ENCODE measurements around the gene CCDC158.

CCDC158 gene

DNA sequence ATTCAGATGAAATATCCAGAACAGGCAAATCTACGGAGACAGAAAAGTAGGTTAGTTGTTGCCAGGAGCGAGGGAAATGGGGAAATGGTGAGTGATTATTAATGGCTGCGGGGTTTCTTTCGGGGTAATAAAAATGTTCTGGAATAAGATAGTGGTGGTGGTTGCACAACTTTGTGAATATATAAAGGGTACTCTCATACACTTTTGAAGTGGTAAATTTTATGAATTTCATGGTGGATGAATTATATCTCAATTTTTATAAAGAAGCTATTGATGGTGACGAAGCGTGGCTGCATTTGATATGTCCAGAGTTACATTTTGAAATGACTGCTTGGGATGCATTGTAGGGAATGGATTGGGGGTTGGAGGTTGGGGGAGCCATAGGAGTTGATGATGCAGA is 153.1 kb downstream of the CCDC158 start:
- TF ChIP-seq, protein P1, sequence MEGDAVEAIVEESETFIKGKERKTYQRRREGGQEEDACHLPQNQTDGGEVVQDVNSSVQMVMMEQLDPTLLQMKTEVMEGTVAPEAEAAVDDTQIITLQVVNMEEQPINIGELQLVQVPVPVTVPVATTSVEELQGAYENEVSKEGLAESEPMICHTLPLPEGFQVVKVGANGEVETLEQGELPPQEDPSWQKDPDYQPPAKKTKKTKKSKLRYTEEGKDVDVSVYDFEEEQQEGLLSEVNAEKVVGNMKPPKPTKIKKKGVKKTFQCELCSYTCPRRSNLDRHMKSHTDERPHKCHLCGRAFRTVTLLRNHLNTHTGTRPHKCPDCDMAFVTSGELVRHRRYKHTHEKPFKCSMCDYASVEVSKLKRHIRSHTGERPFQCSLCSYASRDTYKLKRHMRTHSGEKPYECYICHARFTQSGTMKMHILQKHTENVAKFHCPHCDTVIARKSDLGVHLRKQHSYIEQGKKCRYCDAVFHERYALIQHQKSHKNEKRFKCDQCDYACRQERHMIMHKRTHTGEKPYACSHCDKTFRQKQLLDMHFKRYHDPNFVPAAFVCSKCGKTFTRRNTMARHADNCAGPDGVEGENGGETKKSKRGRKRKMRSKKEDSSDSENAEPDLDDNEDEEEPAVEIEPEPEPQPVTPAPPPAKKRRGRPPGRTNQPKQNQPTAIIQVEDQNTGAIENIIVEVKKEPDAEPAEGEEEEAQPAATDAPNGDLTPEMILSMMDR (conservative IDR thresholded peaks at IDR 0.05; ENCODE audit: low read depth, low read length) = no peak
- no peak for DNase-seq (ENCODE audit: low read depth)
- H3K4me3 ChIP-seq (ENCODE audit: low read length) = no peak overlapping the region

DNA sequence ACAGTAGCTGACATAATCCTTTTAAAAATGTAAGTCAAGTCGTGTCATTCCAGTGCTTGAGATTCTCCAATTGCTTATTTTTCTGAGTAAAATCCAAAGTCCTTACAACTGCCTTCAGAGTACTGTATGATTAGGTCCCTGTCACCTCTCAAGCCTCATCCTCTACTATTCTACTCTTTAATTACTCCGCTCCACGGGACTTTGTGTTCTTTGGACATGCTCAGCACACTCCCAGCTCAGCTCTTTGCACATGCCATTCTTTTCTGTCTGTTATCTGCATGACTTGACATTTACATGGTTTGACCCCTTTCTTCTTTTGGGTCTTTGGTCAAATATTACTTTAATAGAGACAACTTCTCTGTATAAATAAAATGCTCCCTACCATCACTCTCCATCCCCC is 154.3 kb downstream of the CCDC158 start:
- TF ChIP-seq, protein P1 (conservative IDR thresholded peaks at IDR 0.05; ENCODE audit: low read depth, low read length) = no peak
- H3K4me3 ChIP-seq (ENCODE audit: low read length) = no peak overlapping the region
- DNase-seq (ENCODE audit: low read depth) = no peak

DNA sequence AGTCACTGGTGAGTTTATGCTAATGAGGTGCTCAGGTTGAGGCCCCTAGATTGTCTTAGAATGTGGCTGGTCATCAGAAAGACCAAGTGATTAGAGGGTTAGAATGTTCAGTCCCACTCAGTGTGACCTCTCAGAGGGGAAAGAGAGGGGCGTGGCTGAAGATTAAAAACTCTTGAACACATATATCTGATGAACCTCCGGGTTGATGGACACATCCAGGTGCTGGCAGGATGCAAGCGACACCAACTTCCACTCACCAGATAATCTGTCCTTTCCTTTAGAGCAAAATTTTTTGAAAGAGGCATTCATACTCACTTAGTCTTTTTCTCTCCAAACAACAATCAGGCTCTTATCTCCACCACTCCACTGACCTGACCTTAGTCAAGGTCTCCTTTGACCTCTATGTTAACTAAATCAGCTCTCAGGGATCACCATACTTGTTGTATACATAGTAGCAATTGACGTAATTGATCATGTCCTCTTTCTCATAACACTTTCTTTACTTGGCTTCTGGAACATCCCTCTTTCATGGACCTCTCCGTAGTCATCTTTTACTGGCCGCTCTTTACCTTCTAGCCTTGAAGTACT is 155.2 kb downstream of the CCDC158 start:
- H3K4me3 ChIP-seq (ENCODE audit: low read length) = no peak overlapping the region
- TF ChIP-seq, protein P1 (conservative IDR thresholded peaks at IDR 0.05; ENCODE audit: low read depth, low read length) = no peak
- no peak for DNase-seq (ENCODE audit: low read depth)

Measured in retinal pigment epithelial cell (primary cell).